Left lobe of liver (tissue), 2 donors: ENCODE data around the gene TLE2. TPM values are rescaled to one million over a fixed set of nuclear protein-coding genes. Genes with fewer than 3 reads are reported as not detected.

ENCODE experiments used
- ATAC-seq: fragments of 200-7000 bp; cut with Tn5 transposase; one replicate; pipeline ENCODE4 v1.9.1; 2020; ENCODE audit warnings: mild to moderate bottlenecking, moderate library complexity
- DNase-seq: peaks from one replicate; pipeline ENCODE4 v3.0.0-alpha.2; 2020; ENCODE audit warnings: low spot score
- total RNA-seq: library from RNA; stranded (reverse); gene quantifications from one replicate; pipeline ENCODE4 v1.2.1, GENCODE V29; 2021
- donor health status: DM: no; HTN: no; CAD: no; lungs with moderate emphysema.
- donor health status: DM: no; HTN: yes; CAD: no.

The TLE2 gene
- 12.8 TPM for total RNA-seq

- ATAC-seq = peak; percentile 51
These were observed at the start of gene TLE2 for GRCh38 chr19:3029065-3029923. Gene TLE2 (minus strand): TSS chr19:3029280. CDS start chr19:3028904, 376 bp downstream.

GRCh38 chr19:3075605-3076431 lies 46.7 kb upstream of the TLE2 start:
- ATAC-seq = peak; percentile 98
- no peak for DNase-seq

More at GRCh38 chr19:3029065-3029923, at the start of gene TLE2:
- no peak for DNase-seq

GRCh38 chr19:3073931-3074595 lies 45.0 kb upstream of the TLE2 start:
- DNase-seq = no peak

GRCh38 chr19:3073159-3073563 lies 44.1 kb upstream of the TLE2 start:
- DNase-seq (no peak), ATAC-seq (no peak)

More at GRCh38 chr19:3073931-3074595, 45.0 kb upstream of the TLE2 start:
- ATAC-seq = no peak

- DNase-seq (no peak), ATAC-seq (no peak)
These were observed 42.7 kb upstream of the TLE2 start for GRCh38 chr19:3071768-3072167.

GRCh38 chr19:3068071-3068470 lies 39.0 kb upstream of the TLE2 start:
- DNase-seq (no peak), ATAC-seq (no peak)

GRCh38 chr19:3067563-3067962 lies 38.5 kb upstream of the TLE2 start:
- no peak for ATAC-seq
- DNase-seq = no peak

GRCh38 chr19:3066482-3067049 lies 37.5 kb upstream of the TLE2 start:
- ATAC-seq (no peak), DNase-seq (no peak)

- ATAC-seq = no peak
These were observed 36.7 kb upstream of the TLE2 start for GRCh38 chr19:3065675-3066357.

GRCh38 chr19:3064011-3064330 lies 34.9 kb upstream of the TLE2 start:
- ATAC-seq (no peak), DNase-seq (no peak)

More at GRCh38 chr19:3065675-3066357, 36.7 kb upstream of the TLE2 start:
- no peak for DNase-seq

GRCh38 chr19:3062165-3063105 lies 33.4 kb upstream of the TLE2 start, which contains the start of gene TLE5:
Gene TLE5 (minus strand): TSS chr19:3062495. CDS start chr19:3062200, 295 bp downstream.
- ATAC-seq = peak; percentile 88
- peak; percentile 79 for DNase-seq

GRCh38 chr19:3061182-3062161 lies 32.4 kb upstream of the TLE2 start:
- ATAC-seq = peak; percentile 45
- no peak for DNase-seq

GRCh38 chr19:3060857-3061181 lies 31.7 kb upstream of the TLE2 start:
- ATAC-seq (no peak), DNase-seq (no peak)

GRCh38 chr19:3059653-3060052 lies 30.6 kb upstream of the TLE2 start:
- ATAC-seq (no peak), DNase-seq (no peak)

- ATAC-seq = no peak
- no peak for DNase-seq
These were observed 29.8 kb upstream of the TLE2 start for GRCh38 chr19:3058821-3059314.

GRCh38 chr19:3058009-3058820 lies 29.1 kb upstream of the TLE2 start:
- no peak for ATAC-seq

GRCh38 chr19:3057275-3057714 lies 28.2 kb upstream of the TLE2 start:
- DNase-seq = peak; percentile 93

More at GRCh38 chr19:3058009-3058820, 29.1 kb upstream of the TLE2 start:
- no peak for DNase-seq

More at GRCh38 chr19:3057275-3057714, 28.2 kb upstream of the TLE2 start:
- ATAC-seq = peak; percentile 86
